ENCODE measurements around the gene ENO3. TPM values are rescaled to one million over a fixed set of nuclear protein-coding genes. Genes with fewer than 3 reads are reported as not detected.
"Not testable (repeated sequence)": the region's sequence is repeated elsewhere in the genome, so short reads cannot be mapped to it uniquely, and the experiment has no call there.

ENO3 gene
- total and polyA plus RNA-seq, 2 experiments from 2014 or later = 12.1 to 19.6 TPM

- not testable (repeated sequence) for H4K20me1 ChIP-seq (replicated peaks; ENCODE audit: insufficient read depth); H3K36me3 Mint-ChIP-seq (ENCODE audit: low read depth); H3K27ac Mint-ChIP-seq; H3K9me2 ChIP-seq (ENCODE audit: insufficient read depth); H3K4me3 ChIP-seq; H3K36me3 ChIP-seq (ENCODE audit: insufficient read depth); ATAC-seq; H3K9me3 Mint-ChIP-seq; H3K4me2 ChIP-seq; H3K27ac ChIP-seq (ENCODE audit: low read depth); H3K4me3 Mint-ChIP-seq; H2AFZ ChIP-seq; DNase-seq (ENCODE audit: low spot score); H3K4me1 Mint-ChIP-seq; H3K4me1 ChIP-seq (ENCODE audit: insufficient read depth); H3K27me3 ChIP-seq (ENCODE audit: insufficient read depth); H3K79me2 ChIP-seq (replicated peaks; ENCODE audit: insufficient read depth)
- H3K27me3 Mint-ChIP-seq (ENCODE audit: insufficient read depth, low read depth, poor library complexity) = peaks cover 11% of the 10 kb centered on the region
- H3F3A ChIP-seq (replicated peaks; ENCODE audit: low read depth) = peaks cover 21% of the 10 kb centered on the region
Observed at GRCh38 chr17:4906642-4907041, 44.3 kb upstream of the ENO3 start.

- H3F3A ChIP-seq (replicated peaks; ENCODE audit: low read depth) = peaks cover 14% of the 10 kb centered on the region
- DNase-seq (ENCODE audit: low spot score) (peak; percentile 54), ATAC-seq (peak; percentile 56)
- H3K4me3 Mint-ChIP-seq = no peak overlapping the region
- 0 out of 2 replicates have a peak overlapping the region, but pooled peaks have one; percentile 42 for H3K27ac ChIP-seq (ENCODE audit: low read depth)
- no peaks in the 10 kb centered on the region for H3K9me3 Mint-ChIP-seq
- H3K27ac Mint-ChIP-seq = no peak overlapping the region
- no peaks in the 10 kb centered on the region for H3K27me3 ChIP-seq (ENCODE audit: insufficient read depth)
- H4K20me1 ChIP-seq (replicated peaks; ENCODE audit: insufficient read depth) = no peaks in the 10 kb centered on the region
- H3K9me2 ChIP-seq (ENCODE audit: insufficient read depth) = no peaks in the 10 kb centered on the region
- no peak overlapping the region for H3K4me3 ChIP-seq
- H3K27me3 Mint-ChIP-seq (ENCODE audit: insufficient read depth, low read depth, poor library complexity) = peaks cover 11% of the 10 kb centered on the region
- H3K79me2 ChIP-seq (replicated peaks; ENCODE audit: insufficient read depth) = no peaks in the 10 kb centered on the region
- peaks cover 5% of the 10 kb centered on the region for H3K4me1 Mint-ChIP-seq
- H3K4me1 ChIP-seq (ENCODE audit: insufficient read depth) = peaks cover 6% of the 10 kb centered on the region
- peak overlapping the region; percentile 70 for H2AFZ ChIP-seq
- peak overlapping the region; percentile 61; the same call in 1 of the 2 replicates for H3K4me2 ChIP-seq
- H3K36me3 Mint-ChIP-seq (ENCODE audit: low read depth) = no peaks in the 10 kb centered on the region
- no peaks in the 10 kb centered on the region for H3K36me3 ChIP-seq (ENCODE audit: insufficient read depth)
- no peak for TF ChIP-seq ETS1 (IDR thresholded peaks at IDR 0.05)
- TF ChIP-seq EZH2 (IDR thresholded peaks at IDR 0.05; ENCODE audit: low read depth, unreplicated experiment) = no peak
- no peak for TF ChIP-seq NANOG (IDR thresholded peaks at IDR 0.05; ENCODE audit: borderline replicate concordance)
Observed at GRCh38 chr17:4908301-4908700, 42.6 kb upstream of the ENO3 start.

GRCh38 chr17:4908711-4909496 lies 42.0 kb upstream of the ENO3 start:
- TF ChIP-seq CTCF (conservative IDR thresholded peaks at IDR 0.05; ENCODE audit: low read depth in 2 of 2) (peak; percentile 82 to 95), POLR2AphosphoS5 (IDR thresholded peaks at IDR 0.05; ENCODE audit: low read depth) (no peak)
- H3K4me2 ChIP-seq = peak overlapping the region; percentile 61; the same call in 1 of the 2 replicates
- Mint-ChIP-seq H3K4me3 (no peak overlapping the region), H3K4me1 (no peaks in the 10 kb centered on the region; the same call in 2 of the 3 replicates), H3K27me3 (ENCODE audit: insufficient read depth, low read depth, poor library complexity) (peaks cover 8% of the 10 kb centered on the region), H3K9me3 (no peaks in the 10 kb centered on the region), H3K36me3 (ENCODE audit: low read depth) (no peaks in the 10 kb centered on the region), H3K27ac (no peak overlapping the region)
- no peaks in the 10 kb centered on the region for H3K9me2 ChIP-seq (ENCODE audit: insufficient read depth)
- peak overlapping the region; percentile 35; the same call in 1 of the 2 replicates for H3K27ac ChIP-seq (ENCODE audit: low read depth)
- no peaks in the 10 kb centered on the region for H4K20me1 ChIP-seq (replicated peaks; ENCODE audit: insufficient read depth)
- no peaks in the 10 kb centered on the region for H3K27me3 ChIP-seq (ENCODE audit: insufficient read depth)
- no peak overlapping the region for H3K4me3 ChIP-seq
- no peaks in the 10 kb centered on the region for H3K36me3 ChIP-seq (ENCODE audit: insufficient read depth)
- H2AFZ ChIP-seq = peak overlapping the region; percentile 70
- peak; percentile 97 for ATAC-seq
- H3K4me1 ChIP-seq (ENCODE audit: insufficient read depth) = peaks cover 6% of the 10 kb centered on the region
- H3F3A ChIP-seq (replicated peaks; ENCODE audit: low read depth) = peaks cover 14% of the 10 kb centered on the region
- H3K79me2 ChIP-seq (replicated peaks; ENCODE audit: insufficient read depth) = no peaks in the 10 kb centered on the region
- DNase-seq (ENCODE audit: low spot score) = peak; percentile 96
